CD4-positive, alpha-beta T cell treated with Interferon gamma for 1 hour (primary cell): Measurements from ENCODE around the gene ACYP1.
"Not testable (repeated sequence)": the region's sequence is repeated elsewhere in the genome, so short reads cannot be mapped to it uniquely, and the experiment has no call there.

Experiments
- DNase-seq: peaks from one replicate; pipeline ENCODE4 v3.0.0-alpha.2; 2020

The ACYP1 gene

GRCh38 chr14:75068294-75069120 is 4.7 kb upstream of the ACYP1 start:
- no peak for DNase-seq

GRCh38 chr14:75067765-75068164 is 3.9 kb upstream of the ACYP1 start:
- DNase-seq = not testable (repeated sequence)

GRCh38 chr14:75067212-75067611 is 3.4 kb upstream of the ACYP1 start:
- no peak for DNase-seq

GRCh38 chr14:75066691-75067090 is 2.9 kb upstream of the ACYP1 start:
- DNase-seq = no peak

GRCh38 chr14:75064205-75064567 is 362 bp upstream of the ACYP1 start:
- no peak for DNase-seq

- DNase-seq = no peak
These were observed 811 bp downstream of the ACYP1 start for GRCh38 chr14:75063013-75063412.

- no peak for DNase-seq
These were observed 3.4 kb downstream of the ACYP1 start for GRCh38 chr14:75060420-75060819.

GRCh38 chr14:75059642-75060041 is 4.2 kb downstream of the ACYP1 start:
- DNase-seq = no peak

- no peak for DNase-seq
These were observed 9.4 kb downstream of the ACYP1 start for GRCh38 chr14:75054421-75054820.

- no peak for DNase-seq
These were observed 10.2 kb downstream of the ACYP1 start for GRCh38 chr14:75053396-75054291.

GRCh38 chr14:75051556-75051899 is 12.3 kb downstream of the ACYP1 start:
- DNase-seq = no peak

GRCh38 chr14:75050852-75051555 is 12.8 kb downstream of the ACYP1 start, which contains the start of gene MLH3:
MLH3 (minus strand) TSS chr14:75051467; CDS start chr14:75049655, 1,812 bp downstream.
- peak; percentile 79 for DNase-seq

- DNase-seq = no peak
These were observed 14.1 kb downstream of the ACYP1 start for GRCh38 chr14:75049731-75050201.

- no peak for DNase-seq
These were observed 14.7 kb downstream of the ACYP1 start for GRCh38 chr14:75049136-75049535.

- no peak for DNase-seq
These were observed 15.7 kb downstream of the ACYP1 start for GRCh38 chr14:75048101-75048500.

- no peak for DNase-seq
These were observed 16.3 kb downstream of the ACYP1 start for GRCh38 chr14:75047506-75047905.

GRCh38 chr14:75046899-75047298 is 16.9 kb downstream of the ACYP1 start:
- DNase-seq = no peak

- no peak for DNase-seq
These were observed 17.5 kb downstream of the ACYP1 start for GRCh38 chr14:75046275-75046674.

- DNase-seq = no peak
These were observed 19.1 kb downstream of the ACYP1 start for GRCh38 chr14:75044752-75045151.

- no peak for DNase-seq
These were observed 19.5 kb downstream of the ACYP1 start for GRCh38 chr14:75044322-75044721.

GRCh38 chr14:75042035-75042434 is 21.8 kb downstream of the ACYP1 start:
- DNase-seq = no peak

- DNase-seq = no peak
These were observed 22.2 kb downstream of the ACYP1 start for GRCh38 chr14:75041613-75042012.

GRCh38 chr14:75040959-75041358 is 22.9 kb downstream of the ACYP1 start:
- no peak for DNase-seq
